CMK (cell line): ENCODE measurements around the gene POU2AF1.

Experiments
- DNase-seq: peaks from one replicate; pipeline ENCODE4 v3.0.0-alpha.2; 2010; ENCODE audit warnings: low read depth

The POU2AF1 gene

DNA sequence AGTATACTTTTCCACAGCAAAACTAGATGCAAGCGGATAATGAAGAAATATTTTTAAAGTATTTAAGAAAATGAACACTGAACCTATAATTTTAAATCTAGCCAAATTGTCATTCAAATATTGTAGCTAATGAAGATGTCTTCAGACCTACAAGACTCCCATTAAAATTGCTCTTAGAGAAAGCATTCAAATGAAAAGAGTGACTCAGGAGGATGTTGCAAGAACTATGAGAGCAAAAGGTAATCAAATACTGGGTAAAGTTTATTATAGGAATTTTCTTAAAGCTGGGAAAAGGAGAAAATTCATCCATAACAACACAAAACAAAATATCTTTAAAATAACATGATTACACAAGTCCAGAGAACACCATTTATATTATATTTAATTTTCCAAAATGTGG is 5.4 kb upstream of the POU2AF1 start:
- no peak for DNase-seq

GRCh38 chr11:111382451-111382850 is 3.4 kb upstream of the POU2AF1 start:
- no peak for DNase-seq

DNA sequence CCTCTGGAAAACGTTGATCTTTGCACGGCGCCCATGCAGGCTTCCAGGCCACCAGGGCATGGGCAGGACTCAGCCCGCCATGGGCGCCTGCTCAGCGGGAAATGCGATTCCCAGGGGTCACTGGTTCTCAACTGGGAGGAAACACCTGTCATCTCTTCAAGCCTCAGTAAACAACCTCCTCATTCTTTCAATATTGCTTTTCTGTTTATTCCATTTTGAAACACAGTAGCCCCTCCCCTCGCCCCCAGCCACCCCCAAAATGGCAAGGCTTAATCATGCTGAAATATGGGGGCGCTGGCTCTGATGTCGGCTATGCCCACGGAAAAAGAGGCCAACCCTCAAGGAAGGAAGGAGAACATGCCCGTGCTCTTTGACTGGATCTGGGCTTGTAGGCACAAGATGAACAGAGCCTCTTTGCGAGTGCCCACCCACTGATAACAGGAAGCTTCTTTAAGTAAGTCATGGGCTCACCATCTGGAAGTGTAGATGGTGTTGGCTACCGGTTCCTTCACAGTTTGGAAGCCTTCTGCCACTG is 594 bp upstream of the POU2AF1 start:
- no peak for DNase-seq

DNA sequence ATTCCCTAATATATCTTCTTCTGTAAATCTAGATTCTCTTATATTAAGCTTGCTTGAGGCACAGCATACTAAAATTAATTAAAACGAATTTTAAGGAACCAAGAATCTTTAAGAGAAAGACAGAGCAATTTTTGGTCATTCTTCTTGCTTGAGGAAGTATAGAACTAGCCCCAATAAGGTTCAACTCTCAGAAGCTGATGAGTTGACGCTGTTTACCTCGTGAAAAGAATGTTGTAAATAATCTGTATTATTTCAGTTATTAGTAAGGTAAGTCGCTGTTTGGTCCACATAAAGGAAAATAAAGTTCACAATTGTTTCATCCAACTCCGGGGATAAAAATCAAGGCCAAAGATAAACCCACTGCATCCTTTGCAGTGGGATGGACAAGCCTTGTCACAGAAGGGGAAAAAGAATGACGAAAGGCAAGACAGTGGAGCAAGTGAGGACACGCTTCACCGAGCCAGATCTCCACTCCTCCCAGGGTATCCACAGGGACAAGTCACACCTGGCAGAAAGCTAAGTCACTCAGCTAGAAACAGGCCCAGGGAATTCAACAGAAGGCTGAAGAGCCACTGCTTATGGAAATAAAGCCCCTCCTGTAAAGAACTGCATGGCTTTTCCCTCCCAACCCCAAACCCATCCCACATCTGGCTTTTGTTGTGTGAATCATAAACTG is 752 bp downstream of the POU2AF1 start:
- no peak for DNase-seq

DNA sequence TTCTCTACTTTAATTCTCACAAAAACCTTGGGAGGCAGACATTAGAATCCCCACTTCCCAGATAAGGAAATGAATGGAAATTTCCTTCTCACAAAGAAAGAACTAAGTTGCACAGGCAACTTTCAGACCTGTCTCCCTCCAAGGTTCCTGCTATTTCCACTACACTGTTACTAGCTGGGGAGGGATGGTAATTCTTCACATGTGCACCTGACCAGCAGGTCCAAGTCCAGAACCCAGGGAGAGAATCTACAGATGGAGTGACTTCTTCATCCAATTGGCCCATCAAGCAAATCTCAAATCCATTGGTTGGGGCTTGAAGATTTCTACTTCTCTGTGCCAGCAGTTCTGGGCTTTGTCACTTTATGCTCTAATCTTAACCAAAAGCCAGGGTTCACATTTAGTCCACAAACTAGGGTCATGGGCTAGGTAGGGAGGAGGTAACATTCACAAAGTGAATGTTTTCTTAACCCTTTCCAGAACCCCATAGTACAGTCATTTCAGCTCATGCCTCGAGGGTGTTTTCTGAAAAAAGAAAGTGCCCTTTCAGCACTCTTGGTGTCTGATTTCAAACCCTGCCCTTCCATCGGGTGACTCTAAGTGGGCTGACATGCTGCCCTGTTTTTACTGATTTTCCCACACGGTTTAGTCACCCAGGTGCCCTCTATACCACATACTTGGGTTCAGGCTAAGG is 2.7 kb downstream of the POU2AF1 start:
- DNase-seq, result no peak

GRCh38 chr11:111373590-111373989 is 5.5 kb downstream of the POU2AF1 start:
- no peak for DNase-seq

DNA sequence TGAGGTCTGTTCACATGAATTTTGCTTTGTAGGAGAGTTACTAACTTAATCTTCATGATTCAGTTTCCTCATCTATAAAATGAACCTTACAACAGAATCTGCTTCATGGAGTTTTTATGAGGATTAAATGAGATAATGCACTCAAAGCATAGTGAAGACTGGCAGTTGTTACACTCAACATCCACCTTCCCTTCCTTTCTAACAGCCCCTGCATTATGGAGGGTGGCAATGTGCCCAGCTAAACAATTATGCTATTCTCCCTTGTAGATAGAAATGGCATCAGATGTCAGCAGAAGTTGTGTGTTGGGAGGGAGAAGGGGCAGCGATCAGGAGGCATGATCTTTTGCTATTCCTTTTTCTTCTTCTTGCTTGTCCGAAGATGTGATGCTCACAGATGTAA is 6.5 kb downstream of the POU2AF1 start:
- DNase-seq, result no peak

GRCh38 chr11:111370902-111371578 is 8.0 kb downstream of the POU2AF1 start:
- no peak for DNase-seq

DNA sequence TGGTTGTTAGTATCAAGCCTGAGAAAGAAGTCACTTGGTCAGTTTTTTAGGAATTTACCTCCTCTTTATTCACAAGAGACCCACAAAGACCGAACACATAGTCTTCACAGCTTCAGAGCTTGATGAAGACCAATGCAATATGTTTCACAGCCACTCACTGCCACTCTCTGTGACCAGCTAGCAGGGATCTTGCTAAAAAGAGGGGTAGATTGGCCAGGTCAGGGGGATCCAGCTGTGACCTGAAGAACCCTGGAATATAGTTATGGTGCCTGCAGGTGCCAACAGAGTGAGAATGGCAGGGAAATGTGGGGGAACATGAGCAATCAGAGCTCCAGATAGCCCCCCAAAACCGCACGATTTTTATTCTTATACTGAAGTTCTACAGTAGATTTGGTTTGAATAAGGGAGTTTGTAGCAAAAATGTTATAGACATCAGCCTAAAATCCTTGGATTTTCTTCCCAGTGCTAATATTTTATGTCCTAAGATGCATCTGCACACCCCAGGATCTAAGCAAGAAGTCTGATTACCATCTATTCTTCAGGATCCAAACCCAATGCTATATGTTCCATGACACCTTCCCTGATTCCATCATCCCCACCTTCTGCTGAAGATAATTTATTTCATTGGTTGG is 8.7 kb downstream of the POU2AF1 start:
- no peak for DNase-seq

DNA sequence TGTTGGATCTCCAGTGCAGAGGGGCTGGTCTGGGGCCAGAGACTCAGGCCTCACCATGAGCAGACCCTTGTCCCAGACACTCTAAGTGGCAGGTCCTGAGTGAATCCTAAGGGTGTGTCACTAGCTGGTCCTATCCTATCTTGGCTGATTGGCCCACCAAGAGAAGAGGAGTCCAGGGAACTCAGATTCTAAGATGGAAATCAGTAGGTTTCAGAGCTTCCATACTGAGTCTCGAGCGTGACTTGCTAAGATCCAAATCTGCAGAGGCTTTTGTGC is 10.9 kb downstream of the POU2AF1 start:
- DNase-seq, result no peak

- DNase-seq, result no peak
Observed at GRCh38 chr11:111367411-111368284, 11.4 kb downstream of the POU2AF1 start.

- no peak for DNase-seq
Observed at GRCh38 chr11:111366560-111367410, 12.3 kb downstream of the POU2AF1 start.

DNA sequence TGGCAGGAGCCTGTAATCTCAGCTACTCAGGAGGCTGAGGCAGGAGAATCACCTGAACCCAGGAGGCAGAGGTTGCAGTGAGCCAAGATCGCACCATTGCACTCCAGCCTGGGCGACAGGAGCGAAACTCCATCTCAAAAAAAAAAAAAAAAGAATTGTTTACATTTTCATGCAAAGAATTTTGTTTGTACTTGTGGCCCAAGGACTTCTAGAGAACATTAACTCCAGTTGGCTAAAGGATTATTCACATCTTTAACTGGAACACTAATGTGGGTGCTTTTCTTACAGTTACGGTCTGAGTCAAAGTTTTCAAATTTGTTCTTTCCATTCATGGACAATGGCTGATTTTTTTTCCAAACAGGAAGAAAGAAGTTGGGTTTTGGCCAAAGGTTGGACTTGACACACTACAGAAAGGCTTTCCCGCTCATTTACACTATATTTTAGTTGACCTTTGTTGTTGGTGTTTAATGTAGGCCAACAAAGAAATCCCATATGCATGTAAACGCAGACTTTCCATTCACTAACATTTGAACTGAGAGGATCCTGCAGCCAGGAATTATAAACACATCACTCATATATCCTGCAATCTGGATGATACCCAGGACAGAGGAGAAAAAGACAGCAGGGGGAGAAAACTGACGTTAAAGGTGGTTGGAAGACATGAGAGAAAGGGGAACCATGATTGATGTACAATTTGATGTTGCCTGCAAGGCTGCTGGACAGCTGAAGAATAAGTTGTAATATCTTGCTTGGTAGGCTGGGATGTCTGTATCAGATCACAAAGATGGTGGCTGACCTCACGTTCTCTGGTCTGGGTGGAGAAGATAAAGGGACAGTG is 13.1 kb downstream of the POU2AF1 start:
- no peak for DNase-seq

DNA sequence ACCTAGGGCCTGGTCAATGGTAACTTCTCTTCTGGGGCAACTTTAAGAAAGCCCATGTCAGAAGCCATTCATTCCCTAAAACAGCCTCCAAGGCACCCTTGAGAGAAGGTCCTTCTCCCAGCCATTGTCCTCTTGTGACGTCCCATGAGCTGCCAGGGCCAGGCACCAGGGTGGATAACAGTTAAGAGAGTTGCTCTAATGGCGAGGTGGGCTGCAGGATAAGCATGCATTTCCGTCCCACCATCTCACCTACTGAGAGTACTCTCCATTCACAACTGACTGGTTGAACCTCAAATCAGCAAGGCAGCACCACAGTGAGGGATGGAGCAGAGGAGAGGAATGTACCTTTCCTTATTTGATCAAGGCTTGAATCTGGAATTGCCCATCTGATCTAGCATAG is 14.6 kb downstream of the POU2AF1 start:
- DNase-seq, result no peak

DNA sequence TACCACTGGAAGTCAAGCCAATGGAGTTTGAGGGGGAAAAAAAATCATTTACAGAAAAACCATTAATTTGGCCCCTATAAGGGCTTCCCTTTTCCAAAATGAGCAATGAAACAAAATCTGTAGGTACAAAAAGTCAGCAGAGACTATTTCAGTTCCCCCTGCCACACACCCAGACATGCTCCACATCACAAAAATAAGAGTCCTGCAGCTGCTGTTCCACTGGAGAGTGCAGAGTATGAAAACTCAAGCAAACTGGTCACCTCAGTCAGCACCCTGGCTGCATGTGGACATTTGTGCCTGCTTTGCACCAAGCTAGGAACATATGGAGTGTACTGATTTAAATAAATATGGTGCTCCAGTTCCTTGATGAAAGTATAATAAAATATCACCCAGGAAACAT is 15.1 kb downstream of the POU2AF1 start:
- DNase-seq, result no peak

- no peak for DNase-seq
Observed at GRCh38 chr11:111362887-111363411, 16.1 kb downstream of the POU2AF1 start.

DNA sequence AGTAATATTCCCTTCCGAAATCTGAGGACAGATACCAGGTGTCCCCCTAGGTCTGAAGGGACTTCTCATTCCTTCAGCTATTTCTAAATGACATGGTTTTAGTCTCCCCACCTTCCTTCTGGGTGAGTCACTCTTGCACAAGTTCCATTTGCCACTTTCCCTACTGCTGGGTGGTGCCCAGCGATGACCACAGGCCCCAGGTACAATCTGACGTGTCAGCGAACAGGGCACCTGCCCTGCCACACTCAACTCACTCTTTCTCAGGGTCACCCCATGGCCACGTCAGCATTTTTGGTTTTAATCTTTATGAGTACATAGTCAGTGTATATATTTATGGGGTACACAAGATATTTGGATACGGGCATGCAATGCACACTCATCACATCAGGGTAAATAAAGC is 17.2 kb downstream of the POU2AF1 start:
- DNase-seq, result no peak

GRCh38 chr11:111361052-111361801 is 17.8 kb downstream of the POU2AF1 start:
- DNase-seq, result no peak
